ENCODE data around the gene ARF6. TPM values are rescaled to one million over a fixed set of nuclear protein-coding genes. Genes with fewer than 3 reads are reported as not detected.

Gene ARF6
- total RNA-seq, 8 experiments from 2014 or later = 12.5 to 48.9 (median 29.2) TPM

- WGBS, 10 experiments = 42 to 100% (median 85%) methylated on average over 1 of the region's 1 CpG; no CpG with 5 or more reads in 1 of the 10 experiments
- no peak for ATAC-seq (replicated peaks in 6 of 8)
- in situ Hi-C loops (cut with MboI; ENCODE audit: low pct_unique_long_range_greater_than_20kb in 2 of 9, low sequenced_read_pairs in 9 of 9, unreplicated experiment in 9 of 9) = no loop called here
- H3K27ac ChIP-seq = no peak overlapping the region
- H3K4me1 ChIP-seq (replicated peaks in 1 of 2) = no peaks in the 10 kb centered on the region
- H3K4me3 ChIP-seq = no peak overlapping the region
Observed at GRCh38 chr14:49940808-49941421, 48.0 kb downstream of the ARF6 start.

- WGBS, 10 experiments = 50 to 100% (median 81%) methylated on average over 1 to 2 of the region's 2 CpGs; no CpG with 5 or more reads in 5 of the 10 experiments
- no peak for ATAC-seq (replicated peaks in 6 of 8)
- no peak overlapping the region for H3K27ac ChIP-seq
- H3K4me3 ChIP-seq = no peak overlapping the region
- in situ Hi-C loops (cut with MboI; ENCODE audit: low pct_unique_long_range_greater_than_20kb in 2 of 9, low sequenced_read_pairs in 9 of 9, unreplicated experiment in 9 of 9) = no loop called here
- no peaks in the 10 kb centered on the region for H3K4me1 ChIP-seq (replicated peaks in 1 of 2)
Observed at GRCh38 chr14:49942090-49942489, 49.2 kb downstream of the ARF6 start.

DNA sequence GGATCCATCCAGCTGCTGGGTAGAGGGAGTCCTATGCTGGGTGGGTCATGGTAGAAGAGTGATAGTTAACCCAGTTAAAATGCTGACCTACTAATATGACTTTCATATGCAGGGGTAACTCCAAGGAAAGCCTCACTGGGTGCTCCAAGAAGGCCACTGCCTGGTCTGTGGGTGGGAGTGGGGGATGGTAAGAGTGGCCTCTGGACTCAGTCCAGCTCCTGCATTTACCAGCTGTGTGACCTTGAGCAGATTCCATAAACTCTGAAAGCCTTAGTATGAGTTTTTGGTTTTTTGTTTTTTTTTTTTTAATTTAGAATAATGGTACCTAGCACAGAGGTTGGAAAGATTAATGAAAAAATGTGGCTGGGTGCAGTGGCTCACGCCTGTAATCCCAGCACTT lies 51.6 kb downstream of the ARF6 start:
- in situ Hi-C loops (cut with MboI; ENCODE audit: low pct_unique_long_range_greater_than_20kb in 2 of 9, low sequenced_read_pairs in 9 of 9, unreplicated experiment in 9 of 9) = no loop called here
- no peak overlapping the region for H3K4me3 ChIP-seq
- no peaks in the 10 kb centered on the region for H3K4me1 ChIP-seq (replicated peaks in 1 of 2)
- 71 to 100% (median 94%) methylated on average over 1 of the region's 1 CpG; no CpG with 5 or more reads in 4 of the 10 experiments for WGBS, 10 experiments
- H3K27ac ChIP-seq = no peak overlapping the region
- ATAC-seq (replicated peaks in 6 of 8) = no peak

GRCh38 chr14:49945448-49946319 lies 52.8 kb downstream of the ARF6 start:
- no peak overlapping the region for H3K27ac ChIP-seq
- in situ Hi-C loops (cut with MboI; ENCODE audit: low pct_unique_long_range_greater_than_20kb in 2 of 9, low sequenced_read_pairs in 9 of 9, unreplicated experiment in 9 of 9) = no loop called here
- WGBS, 10 experiments = 80 to 100% (median 93%) methylated on average over 1 to 6 of the region's 8 CpGs; no CpG with 5 or more reads in 2 of the 10 experiments
- no peak for ATAC-seq (replicated peaks in 6 of 8)
- no peaks in the 10 kb centered on the region for H3K4me1 ChIP-seq (replicated peaks in 1 of 2)
- no peak overlapping the region for H3K4me3 ChIP-seq

Other genes starting within 250 kb of the ARF6 start
- 10 to 100 TPM in 3 of 8 experiments, 1 to 10 TPM in 4, not detected in 1; 2.3 to 18.3 (median 4.6) TPM for gene POLE2, start 204.9 kb upstream of the ARF6 start, total RNA-seq
- gene KLHDC1, start 200.0 kb upstream of the ARF6 start, total RNA-seq = 1 to 10 TPM; 1.3 to 3.2 (median 2.8) TPM
- gene KLHDC2, start 124.9 kb upstream of the ARF6 start, total RNA-seq = 10 to 100 TPM; 38.4 to 73.2 (median 59.0) TPM
- gene NEMF, start 40.3 kb upstream of the ARF6 start, total RNA-seq = 100 to 1,000 TPM in 1 of 8 experiments, 10 to 100 TPM in 7; 49.3 to 120 (median 69.2) TPM
- 10 to 100 TPM in 6 of 8 experiments, 1 to 10 TPM in 2; 9.2 to 12.3 (median 10.7) TPM for gene VCPKMT, start 223.5 kb downstream of the ARF6 start, total RNA-seq

Data from motor neuron (in vitro differentiated cells).